ENCODE results near the gene ITGB1BP1. TPM values are rescaled to one million over a fixed set of nuclear protein-coding genes. Genes with fewer than 3 reads are reported as not detected.
A peak's percentile ranks its signal among the peaks of the same experiment; 100 is the strongest.

ITGB1BP1 gene
- total RNA-seq, 1 donor from 2014 or later, result 115 TPM

GRCh38 chr2:9445089-9445488 is 21.8 kb upstream of the ITGB1BP1 start:
- Mint-ChIP-seq H3K4me1 (ENCODE audit: low read depth) (peaks cover 8% of the 10 kb centered on the region), H3K27me3 (ENCODE audit: insufficient read depth) (no peaks in the 10 kb centered on the region), H3K36me3 (ENCODE audit: low read depth) (peaks cover 33% of the 10 kb centered on the region), H3K4me3 (no peak overlapping the region), H3K27ac (no peak overlapping the region), H3K9me3 (no peaks in the 10 kb centered on the region)
- intact Hi-C loops (cut with micrococcal nuclease), result no loop called here
- no peak for DNase-seq (ENCODE audit: low spot score)

GRCh38 chr2:9443526-9443925 is 20.2 kb upstream of the ITGB1BP1 start:
- Mint-ChIP-seq H3K27ac (no peak overlapping the region), H3K9me3 (no peaks in the 10 kb centered on the region), H3K4me3 (no peak overlapping the region), H3K27me3 (ENCODE audit: insufficient read depth) (no peaks in the 10 kb centered on the region), H3K36me3 (ENCODE audit: low read depth) (peaks cover 36% of the 10 kb centered on the region), H3K4me1 (ENCODE audit: low read depth) (peaks cover 8% of the 10 kb centered on the region)
- intact Hi-C loops (cut with micrococcal nuclease), result no loop called here
- DNase-seq (ENCODE audit: low spot score), result no peak

- intact Hi-C loops (cut with micrococcal nuclease), result no loop called here
- Mint-ChIP-seq H3K36me3 (ENCODE audit: low read depth) (peaks cover 41% of the 10 kb centered on the region), H3K9me3 (no peaks in the 10 kb centered on the region), H3K27ac (no peak overlapping the region), H3K4me3 (no peak overlapping the region), H3K4me1 (ENCODE audit: low read depth) (peaks cover 8% of the 10 kb centered on the region), H3K27me3 (ENCODE audit: insufficient read depth) (no peaks in the 10 kb centered on the region)
- no peak for DNase-seq (ENCODE audit: low spot score)
These were observed 18.2 kb upstream of the ITGB1BP1 start for GRCh38 chr2:9441556-9441955.

GRCh38 chr2:9440058-9440727 is 16.9 kb upstream of the ITGB1BP1 start:
- no peak for DNase-seq (ENCODE audit: low spot score)
- Mint-ChIP-seq H3K4me1 (ENCODE audit: low read depth) (peaks cover 3% of the 10 kb centered on the region), H3K9me3 (no peaks in the 10 kb centered on the region), H3K27ac (no peak overlapping the region), H3K4me3 (no peak overlapping the region), H3K27me3 (ENCODE audit: insufficient read depth) (no peaks in the 10 kb centered on the region), H3K36me3 (ENCODE audit: low read depth) (peaks cover 41% of the 10 kb centered on the region)
- intact Hi-C loops (cut with micrococcal nuclease), result no loop called here

GRCh38 chr2:9439536-9439935 is 16.2 kb upstream of the ITGB1BP1 start:
- peaks cover 38% of the 10 kb centered on the region for H3K36me3 Mint-ChIP-seq (ENCODE audit: low read depth)

GRCh38 chr2:9434489-9434888 is 11.2 kb upstream of the ITGB1BP1 start:
- H3K4me3 Mint-ChIP-seq, result no peak overlapping the region
- H3K36me3 Mint-ChIP-seq (ENCODE audit: low read depth), result peaks cover 57% of the 10 kb centered on the region
- intact Hi-C loops (cut with micrococcal nuclease), result no loop called here
- H3K27ac Mint-ChIP-seq, result no peak overlapping the region
- H3K4me1 Mint-ChIP-seq (ENCODE audit: low read depth), result peaks cover 15% of the 10 kb centered on the region
- DNase-seq (ENCODE audit: low spot score), result no peak
- H3K27me3 Mint-ChIP-seq (ENCODE audit: insufficient read depth), result no peaks in the 10 kb centered on the region
- H3K9me3 Mint-ChIP-seq, result no peaks in the 10 kb centered on the region

More at GRCh38 chr2:9439536-9439935, 16.2 kb upstream of the ITGB1BP1 start:
- intact Hi-C loops (cut with micrococcal nuclease), result no loop called here
- Mint-ChIP-seq H3K27me3 (ENCODE audit: insufficient read depth) (no peaks in the 10 kb centered on the region), H3K27ac (no peak overlapping the region), H3K4me1 (ENCODE audit: low read depth) (no peaks in the 10 kb centered on the region), H3K9me3 (no peaks in the 10 kb centered on the region), H3K4me3 (no peak overlapping the region)
- no peak for DNase-seq (ENCODE audit: low spot score)

- Mint-ChIP-seq H3K4me1 (ENCODE audit: low read depth) (peaks cover 20% of the 10 kb centered on the region), H3K9me3 (no peaks in the 10 kb centered on the region), H3K27me3 (ENCODE audit: insufficient read depth) (no peaks in the 10 kb centered on the region), H3K36me3 (ENCODE audit: low read depth) (peaks cover 42% of the 10 kb centered on the region), H3K4me3 (no peak overlapping the region), H3K27ac (peak overlapping the region; percentile 82)
- intact Hi-C loops (cut with micrococcal nuclease), result no loop called here
- no peak for DNase-seq (ENCODE audit: low spot score)
These were observed 7.3 kb upstream of the ITGB1BP1 start for GRCh38 chr2:9430316-9431293.

- intact Hi-C loops (cut with micrococcal nuclease), result no loop called here
- H3K9me3 Mint-ChIP-seq, result no peaks in the 10 kb centered on the region
- no peak for DNase-seq (ENCODE audit: low spot score)
- H3K27me3 Mint-ChIP-seq (ENCODE audit: insufficient read depth), result no peaks in the 10 kb centered on the region
- H3K36me3 Mint-ChIP-seq (ENCODE audit: low read depth), result peaks cover 38% of the 10 kb centered on the region
- H3K4me1 Mint-ChIP-seq (ENCODE audit: low read depth), result peaks cover 20% of the 10 kb centered on the region
- no peak overlapping the region for H3K4me3 Mint-ChIP-seq
- no peak overlapping the region for H3K27ac Mint-ChIP-seq
These were observed 5.7 kb upstream of the ITGB1BP1 start for GRCh38 chr2:9428965-9429577.

GRCh38 chr2:9424447-9425164 is 1.3 kb upstream of the ITGB1BP1 start:
- DNase-seq (ENCODE audit: low spot score), result no peak
- peaks cover 14% of the 10 kb centered on the region for H3K36me3 Mint-ChIP-seq (ENCODE audit: low read depth)
- H3K4me3 Mint-ChIP-seq, result no peak overlapping the region
- H3K27me3 Mint-ChIP-seq (ENCODE audit: insufficient read depth), result no peaks in the 10 kb centered on the region
- intact Hi-C loops (cut with micrococcal nuclease), result loop anchor here (5.0 kb wide), 4 partner anchors 282 to 1388 kb away; partner anchors contain the start of genes MBOAT2 and PDIA6
- no peaks in the 10 kb centered on the region for H3K9me3 Mint-ChIP-seq
- no peak overlapping the region for H3K27ac Mint-ChIP-seq
- peaks cover 30% of the 10 kb centered on the region for H3K4me1 Mint-ChIP-seq (ENCODE audit: low read depth)

GRCh38 chr2:9423922-9424272 is 569 bp upstream of the ITGB1BP1 start:
- H3K27me3 Mint-ChIP-seq (ENCODE audit: insufficient read depth), result no peaks in the 10 kb centered on the region
- peaks cover 13% of the 10 kb centered on the region for H3K36me3 Mint-ChIP-seq (ENCODE audit: low read depth)
- H3K9me3 Mint-ChIP-seq, result no peaks in the 10 kb centered on the region
- intact Hi-C loops (cut with micrococcal nuclease), result loop anchor here (1.0 to 5.0 kb wide), 18 partner anchors 50 to 1731 kb away; partner anchors contain the start of genes ADAM17, ASAP2, GRHL1 and HPCAL1
- H3K27ac Mint-ChIP-seq, result no peak overlapping the region
- H3K4me1 Mint-ChIP-seq (ENCODE audit: low read depth), result peaks cover 37% of the 10 kb centered on the region
- no peak overlapping the region for H3K4me3 Mint-ChIP-seq
- DNase-seq (ENCODE audit: low spot score), result peak; percentile 22

GRCh38 chr2:9422321-9423099 is 818 bp downstream of the ITGB1BP1 start:
- H3K27ac Mint-ChIP-seq, result peak overlapping the region; percentile 92
- H3K9me3 Mint-ChIP-seq, result no peaks in the 10 kb centered on the region
- H3K27me3 Mint-ChIP-seq (ENCODE audit: insufficient read depth), result no peaks in the 10 kb centered on the region
- H3K36me3 Mint-ChIP-seq (ENCODE audit: low read depth), result peaks cover 17% of the 10 kb centered on the region
- peak; percentile 31 for DNase-seq (ENCODE audit: low spot score)
- H3K4me1 Mint-ChIP-seq (ENCODE audit: low read depth), result peaks cover 40% of the 10 kb centered on the region
- H3K4me3 Mint-ChIP-seq, result peak overlapping the region; percentile 92
- intact Hi-C loops (cut with micrococcal nuclease), result loop anchor here (1.0 to 5.0 kb wide), 18 partner anchors 52 to 1732 kb away; partner anchors contain the start of genes ADAM17, ASAP2, GRHL1 and HPCAL1

Data from activated T-helper 1 cell treated with anti-CD3 and anti-CD28 coated beads, Interleukin-12 subunit alpha, Interleukin-12 subunit beta, Interleukin-2, Interleukin-4 antibody, amounts not matched to agents 30 ng/mL and 10 ng/mL and 1 ng/mL, durations not matched to agents 14 hours and 24 hours and 36 hours (primary cell).